Calu3 (cell line): Measurements from ENCODE around the gene STRBP. TPM values are rescaled to one million over a fixed set of nuclear protein-coding genes. Genes with fewer than 3 reads are reported as not detected.

Source experiments
- BruUV-seq: library from RNA; stranded (reverse); fragments of 400-500 nt; replicated peaks from 2 replicates; lab custom pipeline; 2021; lab: Mats Ljungman, UMichigan
- CTCF ChIA-PET: fragments of 300-600 bp; sonication (Branson Sonifier 250); formaldehyde crosslinking; loops from one replicate; lab custom pipeline; 2022; ENCODE audit warnings: antibody characterized with exemption; lab: Charles Lee
- DNase-seq: peaks from one replicate; pipeline ENCODE4 v3.0.0; 2022
- H3K27ac Mint-ChIP-seq: one replicate; pipeline ENCODE4 v1.8.0; 2022; ENCODE audit warnings: mixed read lengths; ENCODE audit not compliant: unreplicated experiment
- H3K27me3 Mint-ChIP-seq: one replicate; pipeline ENCODE4 v1.8.0; 2022; ENCODE audit warnings: mixed read lengths; ENCODE audit not compliant: unreplicated experiment
- H3K36me3 Mint-ChIP-seq: one replicate; pipeline ENCODE4 v1.8.0; 2022; ENCODE audit warnings: mild to moderate bottlenecking, moderate library complexity, mixed read lengths; ENCODE audit not compliant: insufficient read depth, unreplicated experiment
- H3K4me1 Mint-ChIP-seq: one replicate; pipeline ENCODE4 v1.8.0; 2022; ENCODE audit warnings: mild to moderate bottlenecking, low read depth, mixed read lengths; ENCODE audit not compliant: unreplicated experiment
- H3K4me3 Mint-ChIP-seq: one replicate; pipeline ENCODE4 v1.8.0; 2022; ENCODE audit warnings: mild to moderate bottlenecking, low read depth, moderate library complexity, mixed read lengths; ENCODE audit not compliant: unreplicated experiment
- H3K9me3 Mint-ChIP-seq: one replicate; pipeline ENCODE4 v1.8.0; 2022; ENCODE audit warnings: low read depth, mixed read lengths; ENCODE audit not compliant: unreplicated experiment
- CTCF ChIP-seq: fragments of 200-600 bp; IDR thresholded peaks from one replicate; pipeline ENCODE4 v1.8.0; 2022; ENCODE audit warnings: antibody characterized with exemption; ENCODE audit not compliant: unreplicated experiment
- intact Hi-C: fragments of 100-400 bp; cut with micrococcal nuclease; formaldehyde crosslinking; loops from one replicate; pipeline ENCODE4 v1.10.0; 2022; ENCODE audit not compliant: unreplicated experiment
- total RNA-seq: library from RNA; stranded (reverse); gene quantifications from 2 replicates; pipeline ENCODE4 v1.2.3, GENCODE V29; 2022

Gene STRBP
- total RNA-seq, 1 experiment from 2014 or later, result 27.3 TPM

GRCh38 chr9:123074628-123075027 is 193.8 kb downstream of the STRBP start:
- BruUV-seq, result no TSS peak
- CTCF ChIA-PET, result no interaction called here
- no peaks in the 10 kb centered on the region for H3K4me1 Mint-ChIP-seq
- no peak overlapping the region for H3K4me3 Mint-ChIP-seq
- H3K36me3 Mint-ChIP-seq, result peaks cover 24% of the 10 kb centered on the region
- intact Hi-C loops, result no loop called here
- H3K27me3 Mint-ChIP-seq, result no peaks in the 10 kb centered on the region
- no peak for DNase-seq
- TF ChIP-seq CTCF, result no peak
- no peaks in the 10 kb centered on the region for H3K9me3 Mint-ChIP-seq
- no peak overlapping the region for H3K27ac Mint-ChIP-seq

- TF ChIP-seq CTCF, result no peak
- Mint-ChIP-seq H3K9me3 (no peaks in the 10 kb centered on the region), H3K27ac (no peak overlapping the region), H3K4me3 (no peak overlapping the region), H3K27me3 (no peaks in the 10 kb centered on the region), H3K36me3 (peaks cover 17% of the 10 kb centered on the region), H3K4me1 (no peaks in the 10 kb centered on the region)
- intact Hi-C loops, result no loop called here
- BruUV-seq, result no TSS peak
- DNase-seq, result no peak
- CTCF ChIA-PET, result no interaction called here
Observed at GRCh38 chr9:123073991-123074422, 194.4 kb downstream of the STRBP start.

- Mint-ChIP-seq H3K27ac (no peak overlapping the region), H3K4me1 (no peaks in the 10 kb centered on the region)
Observed at GRCh38 chr9:123073441-123073840, 194.9 kb downstream of the STRBP start.

GRCh38 chr9:123072407-123072995 is 195.9 kb downstream of the STRBP start:
- peaks cover 18% of the 10 kb centered on the region for H3K36me3 Mint-ChIP-seq
- no peak overlapping the region for H3K27ac Mint-ChIP-seq
- CTCF ChIA-PET, result no interaction called here
- H3K9me3 Mint-ChIP-seq, result no peaks in the 10 kb centered on the region
- no peak for TF ChIP-seq CTCF
- no peak for DNase-seq
- H3K27me3 Mint-ChIP-seq, result no peaks in the 10 kb centered on the region
- no peak overlapping the region for H3K4me3 Mint-ChIP-seq
- intact Hi-C loops, result no loop called here
- H3K4me1 Mint-ChIP-seq, result no peaks in the 10 kb centered on the region
- no TSS peak for BruUV-seq

More at GRCh38 chr9:123073441-123073840, 194.9 kb downstream of the STRBP start:
- no peaks in the 10 kb centered on the region for H3K27me3 Mint-ChIP-seq
- H3K4me3 Mint-ChIP-seq, result no peak overlapping the region
- no peak for TF ChIP-seq CTCF
- BruUV-seq, result no TSS peak
- DNase-seq, result no peak
- no peaks in the 10 kb centered on the region for H3K9me3 Mint-ChIP-seq
- peaks cover 12% of the 10 kb centered on the region for H3K36me3 Mint-ChIP-seq
- CTCF ChIA-PET, result no interaction called here
- intact Hi-C loops, result no loop called here

Other genes with a start within 250 kb of the STRBP start
- 2.0 and 3.1 TPM in 2 replicates for gene GPR21, start 234.9 kb downstream of the STRBP start, total RNA-seq
- not detected in 2 replicates for gene CRB2, start 87.6 kb upstream of the STRBP start, total RNA-seq